ENCODE data around the gene FASTKD1.

DNA sequence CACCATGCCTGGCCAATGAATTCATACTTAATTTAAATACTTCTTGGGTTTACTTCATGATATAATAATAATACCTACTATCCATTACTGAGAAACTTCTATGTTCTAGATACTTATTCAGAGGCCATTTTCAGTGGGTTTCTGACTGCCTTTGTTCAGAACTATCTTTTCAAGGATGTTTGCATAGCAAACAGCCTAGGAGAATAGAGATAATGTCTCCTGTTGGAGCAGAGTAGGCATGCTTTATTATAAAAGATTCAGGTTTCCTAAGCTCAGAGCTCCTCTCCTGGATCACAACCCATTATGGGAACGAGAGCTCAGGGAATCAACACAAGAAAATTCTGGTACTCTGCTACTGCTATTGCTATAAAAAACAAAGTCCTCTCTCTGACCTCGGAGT lies 11.1 kb downstream of the FASTKD1 start:
- no peak for TF ChIP-seq MAX (IDR thresholded peaks at IDR 0.05; ENCODE audit: low read depth, low read length)
- TF ChIP-seq, protein P1, sequence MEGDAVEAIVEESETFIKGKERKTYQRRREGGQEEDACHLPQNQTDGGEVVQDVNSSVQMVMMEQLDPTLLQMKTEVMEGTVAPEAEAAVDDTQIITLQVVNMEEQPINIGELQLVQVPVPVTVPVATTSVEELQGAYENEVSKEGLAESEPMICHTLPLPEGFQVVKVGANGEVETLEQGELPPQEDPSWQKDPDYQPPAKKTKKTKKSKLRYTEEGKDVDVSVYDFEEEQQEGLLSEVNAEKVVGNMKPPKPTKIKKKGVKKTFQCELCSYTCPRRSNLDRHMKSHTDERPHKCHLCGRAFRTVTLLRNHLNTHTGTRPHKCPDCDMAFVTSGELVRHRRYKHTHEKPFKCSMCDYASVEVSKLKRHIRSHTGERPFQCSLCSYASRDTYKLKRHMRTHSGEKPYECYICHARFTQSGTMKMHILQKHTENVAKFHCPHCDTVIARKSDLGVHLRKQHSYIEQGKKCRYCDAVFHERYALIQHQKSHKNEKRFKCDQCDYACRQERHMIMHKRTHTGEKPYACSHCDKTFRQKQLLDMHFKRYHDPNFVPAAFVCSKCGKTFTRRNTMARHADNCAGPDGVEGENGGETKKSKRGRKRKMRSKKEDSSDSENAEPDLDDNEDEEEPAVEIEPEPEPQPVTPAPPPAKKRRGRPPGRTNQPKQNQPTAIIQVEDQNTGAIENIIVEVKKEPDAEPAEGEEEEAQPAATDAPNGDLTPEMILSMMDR (IDR thresholded peaks at IDR 0.05; ENCODE audit: low read depth, low read length), result no peak

Data from NB4 (cell line).